Measurements from ENCODE around the gene GAK.

The GAK gene

GRCh38 chr4:848307-848691, 83.8 kb downstream of the GAK start:
- no peak for DNase-seq (ENCODE audit: low read depth)

GRCh38 chr4:845836-846251, 86.3 kb downstream of the GAK start:
- DNase-seq (ENCODE audit: low read depth), result no peak

GRCh38 chr4:845233-845835, 86.8 kb downstream of the GAK start:
- no peak for DNase-seq (ENCODE audit: low read depth)

GRCh38 chr4:844752-845232, 87.3 kb downstream of the GAK start:
- no peak for DNase-seq (ENCODE audit: low read depth)

- no peak for DNase-seq (ENCODE audit: low read depth)
Observed at GRCh38 chr4:839675-840443, 92.3 kb downstream of the GAK start.

- no peak for DNase-seq (ENCODE audit: low read depth)
Observed at GRCh38 chr4:837772-838171, 94.3 kb downstream of the GAK start.

GRCh38 chr4:836750-837301, 95.3 kb downstream of the GAK start:
- DNase-seq (ENCODE audit: low read depth), result no peak

GRCh38 chr4:836003-836511, 96.1 kb downstream of the GAK start:
- no peak for DNase-seq (ENCODE audit: low read depth)

- no peak for DNase-seq (ENCODE audit: low read depth)
Observed at GRCh38 chr4:835148-836002, 96.7 kb downstream of the GAK start.

GRCh38 chr4:834368-835147, 97.6 kb downstream of the GAK start:
- DNase-seq (ENCODE audit: low read depth), result no peak

GRCh38 chr4:833731-834367, 98.3 kb downstream of the GAK start:
- no peak for DNase-seq (ENCODE audit: low read depth)

GRCh38 chr4:833156-833555, 99.0 kb downstream of the GAK start:
- no peak for DNase-seq (ENCODE audit: low read depth)

GRCh38 chr4:832536-832935, 99.6 kb downstream of the GAK start:
- DNase-seq (ENCODE audit: low read depth), result no peak

GRCh38 chr4:832108-832507, 100.0 kb downstream of the GAK start:
- no peak for DNase-seq (ENCODE audit: low read depth)

GRCh38 chr4:831483-831805, 100.7 kb downstream of the GAK start:
- no peak for DNase-seq (ENCODE audit: low read depth)

GRCh38 chr4:830601-831482, 101.3 kb downstream of the GAK start:
- DNase-seq (ENCODE audit: low read depth), result no peak

- DNase-seq (ENCODE audit: low read depth), result no peak
Observed at GRCh38 chr4:829761-830600, 102.1 kb downstream of the GAK start.

- no peak for DNase-seq (ENCODE audit: low read depth)
Observed at GRCh38 chr4:829291-829690, 102.8 kb downstream of the GAK start.

- DNase-seq (ENCODE audit: low read depth), result no peak
Observed at GRCh38 chr4:828641-829271, 103.4 kb downstream of the GAK start.
